Natural killer cell (primary cell): Measurements from ENCODE around the gene PPP1R14D. TPM values are rescaled to one million over a fixed set of nuclear protein-coding genes. Genes with fewer than 3 reads are reported as not detected.

ENCODE experiments used
- ATAC-seq, 3 donors: fragments of 150-1000 bp in 2 of 3; fragments of 200-7000 bp in 1 of 3; cut with Tn5 transposase; 1 replicate in 1 of 3; 2 replicates in 2 of 3; pipeline ENCODE4 v1.10.0; 2021; ENCODE audit warnings: mild to moderate bottlenecking in 2 of 3, moderate library complexity in 2 of 3
- DNase-seq, 2 donors: peaks; one replicate each; pipeline versions ENCODE4 v3.0.0 to v3.0.0-alpha.2; 2013 to 2021; ENCODE audit warnings: mixed read lengths in 1 of 2
- H3K27ac ChIP-seq: one replicate; pipeline ENCODE4 v1.5.1; 2013; ENCODE audit warnings: mild to moderate bottlenecking, low read length
- H3K27me3 ChIP-seq: one replicate; pipeline ENCODE4 v1.6.1; 2013; ENCODE audit warnings: low read length; ENCODE audit not compliant: control insufficient read depth, insufficient read depth
- H3K36me3 ChIP-seq: one replicate; pipeline ENCODE4 v1.6.1; 2013; ENCODE audit warnings: low read length; ENCODE audit not compliant: control insufficient read depth, insufficient read depth
- H3K4me1 ChIP-seq: one replicate; pipeline ENCODE4 v1.6.1; 2013; ENCODE audit warnings: low read length; ENCODE audit not compliant: control insufficient read depth, insufficient read depth
- H3K4me3 ChIP-seq: one replicate; pipeline ENCODE4 v1.5.1; 2013; ENCODE audit warnings: low read length
- H3K9me3 ChIP-seq: one replicate; pipeline ENCODE4 v1.6.1; 2013; ENCODE audit warnings: low read length; ENCODE audit not compliant: control insufficient read depth, insufficient read depth
- H3K27ac Mint-ChIP-seq, 2 donors: one replicate each; pipeline ENCODE4 v1.8.0; 2022; ENCODE audit warnings: mild to moderate bottlenecking in 2 of 2, mixed read lengths in 2 of 2, moderate library complexity in 1 of 2
- H3K27me3 Mint-ChIP-seq, 2 donors: one replicate each; pipeline ENCODE4 v1.8.0; 2022; ENCODE audit warnings: low read depth in 2 of 2, mixed read lengths in 2 of 2
- H3K36me3 Mint-ChIP-seq: one replicate; pipeline ENCODE4 v1.8.0; 2022; ENCODE audit warnings: mixed read lengths
- H3K4me1 Mint-ChIP-seq, 2 donors: one replicate each; pipeline ENCODE4 v1.8.0; 2022; ENCODE audit warnings: mixed read lengths in 2 of 2
- H3K4me3 Mint-ChIP-seq: one replicate; pipeline ENCODE4 v1.8.0; 2022; ENCODE audit warnings: mild to moderate bottlenecking, moderate library complexity, mixed read lengths
- H3K9me3 Mint-ChIP-seq, 2 donors: one replicate each; pipeline ENCODE4 v1.8.0; 2022; ENCODE audit warnings: mixed read lengths in 2 of 2
- WGBS: methylation state at CpG from one replicate; pipeline ENCODE4 v1.1.7; 2013; ENCODE audit warnings: missing lambda C conversion rate; ENCODE audit not compliant: insufficient coverage; 5-methylcytosine and 5-hydroxymethylcytosine counted together
- intact Hi-C: fragments of 100-400 bp; cut with micrococcal nuclease; formaldehyde crosslinking; loops from one replicate; pipeline ENCODE4 v1.14.2; 2022
- total RNA-seq, 4 donors: library from RNA; stranded (reverse); fragments of 120-200 nt in 1 of 4; gene quantifications; one replicate each; pipeline versions ENCODE4 v1.2.3 to v1.2.4, GENCODE V29; 2013 to 2022
- TF ChIP-seq, protein P1 (sequence below): fragments of 200-600 bp; IDR thresholded peaks from one replicate; pipeline ENCODE4 v1.8.0; 2022; ENCODE audit warnings: antibody characterized with exemption

Gene PPP1R14D
- total RNA-seq, 3 donors from 2014 or later (not counting 1 experiment from before 2014, with no cell fraction given): not detected

DNA sequence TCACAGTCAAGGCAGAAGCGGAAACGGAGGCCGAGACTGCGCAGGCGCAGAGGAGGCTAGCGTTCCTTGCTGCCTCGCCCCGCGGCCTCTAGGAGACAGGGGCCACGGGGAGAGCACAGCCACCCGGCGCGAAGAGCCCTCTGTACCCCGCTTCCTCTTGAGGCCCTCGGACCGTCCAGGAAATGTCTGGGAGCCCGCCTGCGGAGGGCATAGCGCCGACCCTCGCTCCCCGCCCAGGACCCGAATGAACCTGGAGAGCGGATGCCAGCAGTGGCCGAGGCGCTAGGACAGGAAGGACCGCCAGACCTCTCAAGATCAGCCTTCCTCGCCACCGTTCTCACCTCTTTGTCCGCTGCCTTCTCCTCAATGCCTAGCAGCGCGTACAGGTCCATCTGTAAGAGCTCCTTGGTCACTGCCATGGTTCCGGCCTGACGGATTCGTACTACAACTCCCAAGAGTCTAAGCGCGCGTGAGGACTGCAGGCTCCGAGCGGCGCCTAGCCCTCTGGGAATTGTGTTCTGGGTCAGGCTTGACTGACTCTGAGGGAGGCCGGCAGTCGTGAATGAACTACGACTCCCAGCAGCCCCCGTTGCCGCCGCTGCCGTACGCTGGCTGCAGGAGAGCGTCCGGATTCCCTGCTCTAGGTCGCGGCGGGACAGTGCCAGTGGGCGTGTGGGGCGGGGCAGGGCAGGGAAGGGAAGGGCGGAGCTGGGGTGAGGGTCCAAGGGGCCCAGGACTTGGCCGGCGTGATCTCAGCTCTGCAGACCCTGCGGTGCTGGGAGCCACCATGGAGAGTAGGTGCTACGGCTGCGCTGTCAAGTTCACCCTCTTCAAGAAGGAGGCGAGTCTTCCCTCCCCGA lies 21.2 kb downstream of the PPP1R14D start, which contains the start of the genes DNAJC17 and ZFYVE19:
Gene DNAJC17 (minus strand): TSS at position 446 of the 860 bp plus-strand sequence. CDS start 27 bp downstream, at position 419.
Gene ZFYVE19 (plus strand): TSS at position 62 of the 860 bp plus-strand sequence. CDS start 501 bp downstream, at position 563.
- peaks cover 6% of the 10 kb centered on the region for H3K36me3 ChIP-seq
- H3K27me3 ChIP-seq: no peaks in the 10 kb centered on the region
- no peaks in the 10 kb centered on the region for H3K9me3 Mint-ChIP-seq
- WGBS: under 1% methylated on average over 64 of the region's 64 CpGs
- H3K27ac Mint-ChIP-seq: peak within 1 kb of the TSS; percentile 97 to 98
- H3K4me1 Mint-ChIP-seq: peaks cover 19 to 21% of the 10 kb centered on the region in 2 donors
- H3K4me3 Mint-ChIP-seq: peak within 1 kb of the TSS; percentile 100
- no peaks in the 10 kb centered on the region for H3K9me3 ChIP-seq
- DNase-seq: peak; percentile 88 to 97
- H3K4me3 ChIP-seq: peak within 1 kb of the TSS; percentile 99
- no peaks in the 10 kb centered on the region for H3K36me3 Mint-ChIP-seq
- TF ChIP-seq, protein P1, sequence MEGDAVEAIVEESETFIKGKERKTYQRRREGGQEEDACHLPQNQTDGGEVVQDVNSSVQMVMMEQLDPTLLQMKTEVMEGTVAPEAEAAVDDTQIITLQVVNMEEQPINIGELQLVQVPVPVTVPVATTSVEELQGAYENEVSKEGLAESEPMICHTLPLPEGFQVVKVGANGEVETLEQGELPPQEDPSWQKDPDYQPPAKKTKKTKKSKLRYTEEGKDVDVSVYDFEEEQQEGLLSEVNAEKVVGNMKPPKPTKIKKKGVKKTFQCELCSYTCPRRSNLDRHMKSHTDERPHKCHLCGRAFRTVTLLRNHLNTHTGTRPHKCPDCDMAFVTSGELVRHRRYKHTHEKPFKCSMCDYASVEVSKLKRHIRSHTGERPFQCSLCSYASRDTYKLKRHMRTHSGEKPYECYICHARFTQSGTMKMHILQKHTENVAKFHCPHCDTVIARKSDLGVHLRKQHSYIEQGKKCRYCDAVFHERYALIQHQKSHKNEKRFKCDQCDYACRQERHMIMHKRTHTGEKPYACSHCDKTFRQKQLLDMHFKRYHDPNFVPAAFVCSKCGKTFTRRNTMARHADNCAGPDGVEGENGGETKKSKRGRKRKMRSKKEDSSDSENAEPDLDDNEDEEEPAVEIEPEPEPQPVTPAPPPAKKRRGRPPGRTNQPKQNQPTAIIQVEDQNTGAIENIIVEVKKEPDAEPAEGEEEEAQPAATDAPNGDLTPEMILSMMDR: no peak
- peak; percentile 96 to 100 (median 98) for ATAC-seq
- H3K4me1 ChIP-seq: peaks cover 20% of the 10 kb centered on the region
- peak within 1 kb of the TSS; percentile 95 for H3K27ac ChIP-seq
- intact Hi-C loops: loop anchor here (1.0 to 2.0 kb wide), 3 partner anchors 42 to 112 kb away; partner anchors contain the start of genes RAD51 and RMDN3
- no peaks in the 10 kb centered on the region for H3K27me3 Mint-ChIP-seq

DNA sequence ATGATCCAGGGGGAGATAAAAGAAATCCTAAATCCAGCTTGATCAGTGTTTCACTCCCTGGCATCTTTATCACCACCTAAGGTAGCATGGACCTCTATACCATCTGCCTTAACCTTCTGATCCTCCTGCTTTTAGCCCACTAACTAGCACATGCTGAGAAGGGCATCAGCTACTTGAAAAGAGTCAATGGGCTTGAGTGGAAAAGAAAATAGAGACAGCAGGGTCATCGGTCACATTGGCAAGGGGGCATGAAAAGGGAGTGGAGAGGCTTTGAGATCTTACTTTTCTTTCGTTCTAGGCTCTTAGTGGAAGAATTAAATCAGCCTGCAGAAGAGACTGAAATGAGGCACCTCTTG lies 21.9 kb downstream of the PPP1R14D start:
- Mint-ChIP-seq H3K9me3 (no peaks in the 10 kb centered on the region), H3K27me3 (no peaks in the 10 kb centered on the region), H3K4me1 (peaks cover 21 to 23% of the 10 kb centered on the region in 2 donors), H3K4me3 (peak overlapping the region; percentile 100), H3K27ac (peak overlapping the region; percentile 97 to 98), H3K36me3 (no peaks in the 10 kb centered on the region)
- no peak for ATAC-seq
- no peaks in the 10 kb centered on the region for H3K9me3 ChIP-seq
- intact Hi-C loops: loop anchor here (1.0 to 2.0 kb wide), 3 partner anchors 41 to 111 kb away; partner anchors contain the start of genes RAD51 and RMDN3
- H3K27me3 ChIP-seq: no peaks in the 10 kb centered on the region
- peak overlapping the region; percentile 95 for H3K27ac ChIP-seq
- peaks cover 20% of the 10 kb centered on the region for H3K4me1 ChIP-seq
- peaks cover 6% of the 10 kb centered on the region for H3K36me3 ChIP-seq
- DNase-seq: no peak
- 0% methylated on average over 2 of the region's 2 CpGs for WGBS
- TF ChIP-seq, protein P1: no peak
- H3K4me3 ChIP-seq: peak overlapping the region; percentile 99

DNA sequence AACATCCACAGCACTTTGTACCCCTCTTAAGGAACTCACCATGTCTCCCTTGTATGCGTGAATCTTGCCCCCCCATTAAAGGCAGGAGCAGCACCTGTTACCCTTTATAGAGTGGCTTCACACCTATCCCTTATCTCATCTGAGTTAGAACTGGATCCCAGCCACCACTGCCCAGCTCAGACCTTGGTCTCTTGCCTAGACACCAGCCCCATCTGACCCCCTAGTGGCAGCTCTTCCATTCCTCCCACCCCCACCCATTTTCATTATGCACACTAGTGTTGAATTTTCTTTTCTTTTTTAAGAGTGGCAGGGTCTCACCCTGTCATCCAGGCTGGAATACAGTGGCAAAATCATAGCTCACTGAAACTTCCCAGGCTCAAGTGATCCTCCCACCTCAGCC lies 24.8 kb downstream of the PPP1R14D start:
- intact Hi-C loops: no loop called here

More for the DNA sequence above, 24.8 kb downstream of the PPP1R14D start:
- no peak overlapping the region for H3K27ac ChIP-seq
- peaks cover 21 to 28% of the 10 kb centered on the region in 2 donors for H3K4me1 Mint-ChIP-seq
- DNase-seq (no peak), ATAC-seq (no peak)
- no peaks in the 10 kb centered on the region for H3K27me3 Mint-ChIP-seq
- no peaks in the 10 kb centered on the region for H3K27me3 ChIP-seq
- H3K9me3 ChIP-seq: no peaks in the 10 kb centered on the region
- 80% methylated on average over 1 of the region's 1 CpG for WGBS
- no peaks in the 10 kb centered on the region for H3K36me3 Mint-ChIP-seq
- H3K9me3 Mint-ChIP-seq: no peaks in the 10 kb centered on the region
- no peak overlapping the region for H3K27ac Mint-ChIP-seq
- H3K4me3 Mint-ChIP-seq: no peak overlapping the region
- TF ChIP-seq, protein P1: no peak
- no peak overlapping the region for H3K4me3 ChIP-seq
- H3K4me1 ChIP-seq: peaks cover 20% of the 10 kb centered on the region
- H3K36me3 ChIP-seq: no peaks in the 10 kb centered on the region
